Measurements from ENCODE around the gene RNMT. TPM values are rescaled to one million over a fixed set of nuclear protein-coding genes. Genes with fewer than 3 reads are reported as not detected.

Gene RNMT
- total RNA-seq, 5 donors from 2014 or later (not counting 1 experiment from before 2014, with no cell fraction given), result 36.4 to 88.4 (median 48.7) TPM

GRCh38 chr18:13712400-13713131 lies 13.9 kb upstream of the RNMT start:
- H3K4me3 ChIP-seq (ENCODE audit: control insufficient read depth in 1 of 2, extremely low read depth in 1 of 2, low read length in 1 of 2), result no peak overlapping the region
- DNase-seq (no peak), ATAC-seq (replicated peaks in 1 of 4) (no peak)
- H3K36me3 ChIP-seq (ENCODE audit: control insufficient read depth in 2 of 2, extremely low read depth in 1 of 2, insufficient read depth in 1 of 2, low read length in 1 of 2), result no peaks in the 10 kb centered on the region
- no peaks in the 10 kb centered on the region for H3K4me1 ChIP-seq (ENCODE audit: control insufficient read depth in 1 of 2, extremely low read depth in 1 of 2, insufficient read depth in 2 of 2, low read length in 2 of 2)
- no peak overlapping the region for H3K27ac Mint-ChIP-seq
- 96% methylated on average over 7 of the region's 8 CpGs for WGBS (ENCODE audit: insufficient coverage)
- H3K36me3 Mint-ChIP-seq, result peaks cover 31% of the 10 kb centered on the region
- no peak overlapping the region for H3K27ac ChIP-seq (ENCODE audit: low read length)
- peaks cover 15 to 58% (median 17%) of the 10 kb centered on the region in 3 donors for H3K4me1 Mint-ChIP-seq
- no peak overlapping the region for H3K4me3 Mint-ChIP-seq
- no peaks in the 10 kb centered on the region for H3K9me3 ChIP-seq
- peaks cover 0 to 4% (median 0%) of the 10 kb centered on the region in 3 donors for H3K9me3 Mint-ChIP-seq
- H3K27me3 Mint-ChIP-seq, result no peaks in the 10 kb centered on the region
- CTCF ChIA-PET, result no interaction called here
- H3K27me3 ChIP-seq (replicated peaks in 1 of 2; ENCODE audit: control insufficient read depth in 2 of 2, extremely low read depth in 1 of 2, insufficient read depth in 2 of 2, low read length in 1 of 2), result no peaks in the 10 kb centered on the region
- POLR2A ChIA-PET, result no interaction called here

- Histone ChIP-seq H3K36me3 (ENCODE audit: control insufficient read depth in 2 of 2, extremely low read depth in 1 of 2, insufficient read depth in 1 of 2, low read length in 1 of 2) (no peaks in the 10 kb centered on the region), H3K27me3 (replicated peaks in 1 of 2; ENCODE audit: control insufficient read depth in 2 of 2, extremely low read depth in 1 of 2, insufficient read depth in 2 of 2, low read length in 1 of 2) (no peaks in the 10 kb centered on the region), H3K27ac (ENCODE audit: low read length) (no peak overlapping the region), H3K9me3 (no peaks in the 10 kb centered on the region), H3K4me3 (ENCODE audit: control insufficient read depth in 1 of 2, extremely low read depth in 1 of 2, low read length in 1 of 2) (no peak overlapping the region), H3K4me1 (ENCODE audit: control insufficient read depth in 1 of 2, extremely low read depth in 1 of 2, insufficient read depth in 2 of 2, low read length in 2 of 2) (no peaks in the 10 kb centered on the region)
- H3K27me3 Mint-ChIP-seq, result no peaks in the 10 kb centered on the region
- ChIA-PET POLR2A (no interaction called here), CTCF (no interaction called here)
- WGBS (ENCODE audit: insufficient coverage), result 86% methylated on average over 5 of the region's 8 CpGs
- H3K27ac Mint-ChIP-seq, result no peak overlapping the region
- H3K4me3 Mint-ChIP-seq, result no peak overlapping the region
- peaks cover 33% of the 10 kb centered on the region for H3K36me3 Mint-ChIP-seq
- H3K4me1 Mint-ChIP-seq, result peaks cover 15 to 61% (median 18%) of the 10 kb centered on the region in 3 donors
- H3K9me3 Mint-ChIP-seq, result peaks cover 0 to 9% (median 0%) of the 10 kb centered on the region in 3 donors
- no peak for ATAC-seq (replicated peaks in 1 of 4)
- no peak for DNase-seq
Observed at GRCh38 chr18:13713455-13714055, 12.9 kb upstream of the RNMT start.

- CTCF ChIA-PET, result interaction anchor here in 1 of 2 donors (0.6 kb wide), 1 partner anchor 446 kb away, joined by 4 read pairs; no protein-coding TSS in a partner anchor
- Mint-ChIP-seq H3K4me1 (peaks cover 15 to 53% (median 20%) of the 10 kb centered on the region in 3 donors), H3K4me3 (no peak overlapping the region), H3K36me3 (peaks cover 31% of the 10 kb centered on the region), H3K27ac (no peak overlapping the region), H3K9me3 (peaks cover 0 to 9% (median 0%) of the 10 kb centered on the region in 3 donors), H3K27me3 (no peaks in the 10 kb centered on the region)
- DNase-seq, result no peak
- Histone ChIP-seq H3K27ac (ENCODE audit: low read length) (no peak overlapping the region), H3K4me3 (ENCODE audit: control insufficient read depth in 1 of 2, extremely low read depth in 1 of 2, low read length in 1 of 2) (no peak overlapping the region), H3K4me1 (ENCODE audit: control insufficient read depth in 1 of 2, extremely low read depth in 1 of 2, insufficient read depth in 2 of 2, low read length in 2 of 2) (no peaks in the 10 kb centered on the region), H3K36me3 (ENCODE audit: control insufficient read depth in 2 of 2, extremely low read depth in 1 of 2, insufficient read depth in 1 of 2, low read length in 1 of 2) (no peaks in the 10 kb centered on the region), H3K27me3 (replicated peaks in 1 of 2; ENCODE audit: control insufficient read depth in 2 of 2, extremely low read depth in 1 of 2, insufficient read depth in 2 of 2, low read length in 1 of 2) (no peaks in the 10 kb centered on the region), H3K9me3 (no peaks in the 10 kb centered on the region)
- no peak for ATAC-seq (replicated peaks in 1 of 4)
- POLR2A ChIA-PET, result no interaction called here
- no CpG with 5 or more reads among the region's 2 CpGs for WGBS (ENCODE audit: insufficient coverage)
Observed at GRCh38 chr18:13715330-13715729, 11.1 kb upstream of the RNMT start.

- Mint-ChIP-seq H3K4me1 (peaks cover 17 to 54% (median 17%) of the 10 kb centered on the region in 3 donors), H3K27ac (no peak overlapping the region), H3K36me3 (peaks cover 27% of the 10 kb centered on the region), H3K27me3 (no peaks in the 10 kb centered on the region), H3K4me3 (no peak overlapping the region), H3K9me3 (peaks cover 0 to 9% (median 0%) of the 10 kb centered on the region in 3 donors)
- Histone ChIP-seq H3K27ac (ENCODE audit: low read length) (no peak overlapping the region), H3K27me3 (replicated peaks in 1 of 2; ENCODE audit: control insufficient read depth in 2 of 2, extremely low read depth in 1 of 2, insufficient read depth in 2 of 2, low read length in 1 of 2) (no peaks in the 10 kb centered on the region), H3K4me3 (ENCODE audit: control insufficient read depth in 1 of 2, extremely low read depth in 1 of 2, low read length in 1 of 2) (no peak overlapping the region), H3K9me3 (no peaks in the 10 kb centered on the region), H3K36me3 (ENCODE audit: control insufficient read depth in 2 of 2, extremely low read depth in 1 of 2, insufficient read depth in 1 of 2, low read length in 1 of 2) (no peaks in the 10 kb centered on the region), H3K4me1 (ENCODE audit: control insufficient read depth in 1 of 2, extremely low read depth in 1 of 2, insufficient read depth in 2 of 2, low read length in 2 of 2) (no peaks in the 10 kb centered on the region)
- ChIA-PET POLR2A (no interaction called here), CTCF (no interaction called here)
- WGBS (ENCODE audit: insufficient coverage), result 96% methylated on average over 3 of the region's 4 CpGs
- ATAC-seq (replicated peaks in 1 of 4) (no peak), DNase-seq (no peak)
Observed at GRCh38 chr18:13716916-13717315, 9.6 kb upstream of the RNMT start.

DNA sequence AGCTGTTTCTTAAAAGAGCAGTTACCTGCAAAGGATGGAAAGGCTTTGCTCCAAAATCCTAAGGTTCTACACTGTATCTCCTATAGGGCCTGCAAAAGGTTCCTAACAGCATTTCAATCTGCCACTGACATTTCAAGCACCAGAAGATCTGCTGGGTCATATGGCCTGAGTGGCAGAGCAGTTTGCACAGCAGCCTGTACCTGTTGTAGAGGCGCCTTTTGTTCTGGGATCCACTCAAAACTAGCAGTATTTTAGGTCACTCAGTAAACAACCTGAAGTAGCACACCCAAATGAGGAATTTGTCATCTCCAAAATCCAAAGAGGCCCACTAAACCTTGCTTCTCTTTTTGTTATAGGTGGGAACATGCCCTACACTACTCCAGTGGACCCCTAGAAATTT lies 6.3 kb upstream of the RNMT start:
- CTCF ChIA-PET, result interaction anchor here in 1 of 2 donors (0.7 kb wide), 2 partner anchors 87 to 534 kb away, joined by 3 to 4 read pairs; no protein-coding TSS in a partner anchor
- no peaks in the 10 kb centered on the region for H3K36me3 ChIP-seq (ENCODE audit: control insufficient read depth in 2 of 2, extremely low read depth in 1 of 2, insufficient read depth in 1 of 2, low read length in 1 of 2)
- H3K9me3 ChIP-seq, result no peaks in the 10 kb centered on the region
- no peak overlapping the region for H3K4me3 Mint-ChIP-seq
- H3K27me3 ChIP-seq (replicated peaks in 1 of 2; ENCODE audit: control insufficient read depth in 2 of 2, extremely low read depth in 1 of 2, insufficient read depth in 2 of 2, low read length in 1 of 2), result no peaks in the 10 kb centered on the region
- WGBS (ENCODE audit: insufficient coverage), result 100% methylated on average over 1 of the region's 1 CpG
- no peak for ATAC-seq (replicated peaks in 1 of 4)
- H3K4me3 ChIP-seq (ENCODE audit: control insufficient read depth in 1 of 2, extremely low read depth in 1 of 2, low read length in 1 of 2), result no peak overlapping the region
- POLR2A ChIA-PET, result no interaction called here
- H3K9me3 Mint-ChIP-seq, result peaks cover 0 to 9% (median 0%) of the 10 kb centered on the region in 3 donors
- no peak overlapping the region for H3K27ac Mint-ChIP-seq
- no peak overlapping the region for H3K27ac ChIP-seq (ENCODE audit: low read length)
- H3K27me3 Mint-ChIP-seq, result no peaks in the 10 kb centered on the region
- peaks cover 27 to 44% (median 30%) of the 10 kb centered on the region in 3 donors for H3K4me1 Mint-ChIP-seq
- peaks cover under 1 to 3% of the 10 kb centered on the region in 2 experiments for H3K4me1 ChIP-seq (ENCODE audit: control insufficient read depth in 1 of 2, extremely low read depth in 1 of 2, insufficient read depth in 2 of 2, low read length in 2 of 2)
- DNase-seq, result no peak
- peaks cover 31% of the 10 kb centered on the region for H3K36me3 Mint-ChIP-seq

DNA sequence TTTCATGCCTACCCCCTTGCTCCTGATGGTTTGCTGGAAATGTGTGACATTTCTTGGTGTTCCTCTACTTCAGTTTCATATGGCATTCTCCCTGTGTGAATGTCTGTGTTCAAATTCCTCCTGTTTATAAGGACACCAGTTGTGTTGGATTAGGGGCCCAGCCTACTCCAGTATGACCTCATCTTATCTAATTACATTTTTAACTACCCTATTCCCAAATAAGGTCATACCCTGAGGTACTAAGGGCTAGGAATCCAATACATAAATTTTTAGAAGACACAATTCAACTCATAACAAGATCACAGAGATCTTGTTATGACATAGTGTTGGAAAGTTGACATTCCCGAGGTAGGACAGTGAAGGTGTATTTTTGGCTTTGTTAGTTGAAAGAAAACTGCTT lies 5.6 kb upstream of the RNMT start:
- H3K27me3 ChIP-seq (replicated peaks in 1 of 2; ENCODE audit: control insufficient read depth in 2 of 2, extremely low read depth in 1 of 2, insufficient read depth in 2 of 2, low read length in 1 of 2), result no peaks in the 10 kb centered on the region
- no peak overlapping the region for H3K27ac ChIP-seq (ENCODE audit: low read length)
- H3K4me1 Mint-ChIP-seq, result peaks cover 34 to 51% (median 37%) of the 10 kb centered on the region in 3 donors
- no peak for DNase-seq
- no peaks in the 10 kb centered on the region for H3K36me3 ChIP-seq (ENCODE audit: control insufficient read depth in 2 of 2, extremely low read depth in 1 of 2, insufficient read depth in 1 of 2, low read length in 1 of 2)
- no peaks in the 10 kb centered on the region for H3K27me3 Mint-ChIP-seq
- H3K9me3 Mint-ChIP-seq, result peaks cover 0 to 9% (median 0%) of the 10 kb centered on the region in 3 donors
- H3K27ac Mint-ChIP-seq, result no peak overlapping the region
- H3K4me3 Mint-ChIP-seq, result no peak overlapping the region
- POLR2A ChIA-PET, result interaction anchor here in 1 of 2 donors (0.6 kb wide), 1 partner anchor 61 kb away, joined by 4 read pairs; no protein-coding TSS in a partner anchor
- WGBS (ENCODE audit: insufficient coverage), result no CpG with 5 or more reads among the region's 1 CpG
- H3K9me3 ChIP-seq, result no peaks in the 10 kb centered on the region
- H3K4me3 ChIP-seq (ENCODE audit: control insufficient read depth in 1 of 2, extremely low read depth in 1 of 2, low read length in 1 of 2), result no peak overlapping the region
- ATAC-seq (replicated peaks in 1 of 4), result no peak
- CTCF ChIA-PET, result no interaction called here
- H3K36me3 Mint-ChIP-seq, result peaks cover 31% of the 10 kb centered on the region
- peaks cover 5 to 8% of the 10 kb centered on the region in 2 experiments for H3K4me1 ChIP-seq (ENCODE audit: control insufficient read depth in 1 of 2, extremely low read depth in 1 of 2, insufficient read depth in 2 of 2, low read length in 2 of 2)
